ENCODE measurements around the gene SMARCA1. TPM values are rescaled to one million over a fixed set of nuclear protein-coding genes. Genes with fewer than 3 reads are reported as not detected.
"Not testable (repeated sequence)": the region's sequence is repeated elsewhere in the genome, so short reads cannot be mapped to it uniquely, and the experiment has no call there.

Gene SMARCA1
- total and polyA plus RNA-seq, 2 donors (not counting 1 experiment from before 2014, with no cell fraction given): 53.3 to 74.5 TPM

DNA sequence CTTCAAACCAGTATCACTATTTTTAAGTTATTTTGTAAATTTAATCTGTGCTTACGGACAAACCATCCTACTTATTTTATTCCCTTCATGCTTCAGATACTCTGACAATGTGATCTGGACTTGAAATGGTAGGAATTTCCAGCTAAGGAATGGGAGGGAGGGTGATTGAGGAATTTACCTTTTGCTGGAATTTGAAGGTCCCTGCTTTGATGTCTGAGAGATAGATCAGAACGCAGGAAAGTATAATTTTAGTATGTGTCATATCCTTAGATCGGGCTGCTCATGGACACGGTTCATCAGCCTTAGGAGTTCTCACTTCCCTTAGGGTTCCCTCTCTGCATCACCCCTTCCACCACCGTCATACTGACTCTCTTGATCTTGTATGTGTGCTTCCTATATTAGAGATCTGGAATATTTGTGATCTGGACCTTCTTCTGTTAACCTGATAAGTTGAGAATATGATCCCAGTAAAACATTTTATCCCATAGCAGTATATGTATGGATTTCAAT lies 33.6 kb upstream of the SMARCA1 start:
- DNase-seq (ENCODE audit: low read depth in 2 of 2): no peak
- TF ChIP-seq EZH2 (IDR thresholded peaks at IDR 0.05; ENCODE audit: low read length, missing control alignments) (no peak), CTCF (conservative IDR thresholded peaks at IDR 0.05 in 1 of 2, IDR thresholded peaks at IDR 0.05 in 1 of 2; ENCODE audit: low read depth in 1 of 2, low read length in 2 of 2) (no peak)
- H3K4me1 ChIP-seq (ENCODE audit: control insufficient read depth, extremely low read depth, insufficient read depth, low read length): no peaks in the 10 kb centered on the region
- no peaks in the 10 kb centered on the region for H3K27me3 ChIP-seq (ENCODE audit: control insufficient read depth, insufficient read depth, low read length)
- H2AFZ ChIP-seq (ENCODE audit: low read length): no peak overlapping the region
- no peaks in the 10 kb centered on the region for H3K36me3 ChIP-seq (ENCODE audit: control insufficient read depth, insufficient read depth, low read length)
- no peak overlapping the region for H3K4me3 ChIP-seq (replicated peaks in 1 of 4; ENCODE audit: control extremely low read depth in 1 of 4, insufficient read depth in 1 of 4, low read depth in 3 of 4, low read length in 4 of 4)
- no peak overlapping the region for H3K4me2 ChIP-seq (ENCODE audit: extremely low read depth, insufficient read depth, low read length)
- H4K20me1 ChIP-seq (ENCODE audit: control insufficient read depth, extremely low read depth, insufficient read depth, low read length): no peaks in the 10 kb centered on the region
- H3K9ac ChIP-seq (ENCODE audit: insufficient read depth, low read length): no peak overlapping the region
- H3K9me3 ChIP-seq (ENCODE audit: control insufficient read depth, insufficient read depth, low read depth, low read length): no peaks in the 10 kb centered on the region
- H3K27ac ChIP-seq (ENCODE audit: insufficient read depth, low read length): no peak overlapping the region
- no peaks in the 10 kb centered on the region for H3K79me2 ChIP-seq (ENCODE audit: control insufficient read depth, insufficient read depth, low read length)

DNA sequence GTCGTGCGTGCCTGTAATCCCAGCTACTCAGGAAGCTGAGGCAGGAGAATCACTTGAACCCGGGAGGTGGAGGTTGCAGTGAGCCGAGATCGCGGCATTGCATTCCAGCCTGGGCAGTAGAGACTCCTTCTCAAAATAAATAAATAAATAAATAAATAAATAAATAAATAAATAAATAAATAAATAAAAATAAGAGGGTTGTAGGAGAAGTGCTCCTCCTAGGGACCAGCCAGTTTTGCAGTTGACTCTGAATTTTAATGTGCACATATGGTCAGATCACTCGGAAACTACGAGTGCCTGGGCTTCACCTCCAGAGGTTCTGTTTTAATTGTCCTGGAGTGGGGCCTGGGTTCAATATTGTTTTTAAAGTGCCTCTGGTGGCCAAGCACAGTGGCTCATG lies 31.5 kb upstream of the SMARCA1 start:
- H2AFZ ChIP-seq (ENCODE audit: low read length); H3K27ac ChIP-seq (ENCODE audit: insufficient read depth, low read length); H3K27me3 ChIP-seq (ENCODE audit: control insufficient read depth, insufficient read depth, low read length); H3K9me3 ChIP-seq (ENCODE audit: control insufficient read depth, insufficient read depth, low read depth, low read length); H3K4me3 ChIP-seq (replicated peaks in 1 of 4; ENCODE audit: control extremely low read depth in 1 of 4, insufficient read depth in 1 of 4, low read depth in 3 of 4, low read length in 4 of 4); H3K79me2 ChIP-seq (ENCODE audit: control insufficient read depth, insufficient read depth, low read length); DNase-seq (ENCODE audit: low read depth in 2 of 2); H3K36me3 ChIP-seq (ENCODE audit: control insufficient read depth, insufficient read depth, low read length); H3K4me1 ChIP-seq (ENCODE audit: control insufficient read depth, extremely low read depth, insufficient read depth, low read length); H3K9ac ChIP-seq (ENCODE audit: insufficient read depth, low read length); H4K20me1 ChIP-seq (ENCODE audit: control insufficient read depth, extremely low read depth, insufficient read depth, low read length); H3K4me2 ChIP-seq (ENCODE audit: extremely low read depth, insufficient read depth, low read length): not testable (repeated sequence)

DNA sequence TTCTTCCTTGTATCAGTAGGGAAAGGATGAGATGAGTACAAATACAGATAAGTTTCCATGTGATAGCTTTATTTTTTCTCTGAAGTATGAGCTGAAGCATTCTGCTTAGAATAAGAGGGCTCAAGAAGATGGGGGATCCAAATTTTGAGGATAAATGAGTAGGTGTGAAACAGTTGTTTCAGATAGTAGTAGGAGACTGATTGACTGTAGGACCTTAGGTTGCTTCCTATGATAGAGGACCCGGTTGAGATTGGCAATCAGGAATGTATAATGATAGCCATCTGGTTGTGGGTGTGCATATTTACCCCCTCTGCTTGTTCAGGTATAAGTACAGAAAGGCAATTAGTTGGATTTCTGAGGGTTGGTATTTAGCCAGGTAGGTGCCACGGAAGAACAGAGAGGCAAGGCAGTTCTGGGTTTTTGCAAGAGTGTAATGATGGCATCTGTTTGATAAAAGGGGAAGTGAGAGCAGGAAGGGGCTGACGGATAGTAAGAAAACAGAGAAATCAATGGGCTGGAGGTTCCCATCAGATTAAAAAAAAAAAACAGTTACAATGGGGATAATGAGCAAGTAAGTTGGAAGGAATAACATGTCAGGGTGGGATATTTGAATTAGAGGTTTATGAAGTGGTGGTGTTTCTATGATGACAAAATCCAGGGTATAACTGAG lies 30.5 kb upstream of the SMARCA1 start:
- Histone ChIP-seq H3K27me3 (ENCODE audit: control insufficient read depth, insufficient read depth, low read length) (no peaks in the 10 kb centered on the region), H3K4me2 (ENCODE audit: extremely low read depth, insufficient read depth, low read length) (no peak overlapping the region), H3K9ac (ENCODE audit: insufficient read depth, low read length) (no peak overlapping the region), H3K4me3 (replicated peaks in 1 of 4; ENCODE audit: control extremely low read depth in 1 of 4, insufficient read depth in 1 of 4, low read depth in 3 of 4, low read length in 4 of 4) (no peak overlapping the region), H3K79me2 (ENCODE audit: control insufficient read depth, insufficient read depth, low read length) (no peaks in the 10 kb centered on the region), H3K36me3 (ENCODE audit: control insufficient read depth, insufficient read depth, low read length) (no peaks in the 10 kb centered on the region), H3K4me1 (ENCODE audit: control insufficient read depth, extremely low read depth, insufficient read depth, low read length) (no peaks in the 10 kb centered on the region), H3K9me3 (ENCODE audit: control insufficient read depth, insufficient read depth, low read depth, low read length) (no peaks in the 10 kb centered on the region), H3K27ac (ENCODE audit: insufficient read depth, low read length) (no peak overlapping the region), H2AFZ (ENCODE audit: low read length) (no peak overlapping the region), H4K20me1 (ENCODE audit: control insufficient read depth, extremely low read depth, insufficient read depth, low read length) (no peaks in the 10 kb centered on the region)
- DNase-seq (ENCODE audit: low read depth in 2 of 2): no peak
- TF ChIP-seq CTCF (conservative IDR thresholded peaks at IDR 0.05 in 1 of 2, IDR thresholded peaks at IDR 0.05 in 1 of 2; ENCODE audit: low read depth in 1 of 2, low read length in 2 of 2) (no peak), EZH2 (IDR thresholded peaks at IDR 0.05; ENCODE audit: low read length, missing control alignments) (no peak)

All from fibroblast of lung (primary cell).